ENCODE results near the gene SMARCC1. TPM values are rescaled to one million over a fixed set of nuclear protein-coding genes. Genes with fewer than 3 reads are reported as not detected.

SMARCC1 gene
- total and polyA plus RNA-seq, 7 donors: 10.7 to 54.3 (median 31.9) TPM

DNA sequence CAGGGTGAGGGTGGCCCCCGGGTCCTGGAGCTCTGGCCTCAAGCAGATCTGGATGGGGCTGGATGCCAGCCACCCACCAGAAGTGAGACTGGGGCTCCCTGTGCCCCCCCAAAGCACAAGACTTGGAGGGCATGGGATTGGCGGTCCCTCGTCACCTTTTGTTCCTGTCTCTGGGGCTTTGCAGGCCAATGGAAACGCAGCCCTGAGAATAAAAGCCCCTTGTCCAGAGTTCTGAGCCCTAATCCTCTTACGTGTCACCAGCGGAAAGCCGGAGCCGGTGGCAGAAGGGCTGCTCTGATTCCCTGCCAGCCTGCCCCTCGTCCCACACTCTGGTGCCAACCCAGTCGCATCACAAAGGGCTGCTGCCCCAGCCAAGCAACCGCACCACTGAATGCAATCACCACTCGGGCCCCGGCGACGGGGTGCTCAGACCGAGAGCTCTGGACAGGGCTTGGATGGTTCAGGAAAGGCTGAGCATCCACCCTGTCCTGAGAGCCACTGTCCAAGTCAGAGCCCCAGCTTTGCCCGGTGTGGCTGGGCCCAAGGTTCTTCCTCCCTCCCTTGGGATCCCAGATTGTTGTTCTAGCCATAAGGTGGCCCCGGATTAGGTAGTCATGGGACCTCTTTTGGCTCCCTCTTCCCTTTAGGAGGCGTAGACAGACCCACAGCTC lies 245.3 kb downstream of the SMARCC1 start:
- Histone ChIP-seq H3K4me1 (no peaks in the 10 kb centered on the region), H3K36me3 (ENCODE audit: insufficient read depth in 1 of 2, low read depth in 1 of 2) (no peaks in the 10 kb centered on the region), H3K9me3 (no peaks in the 10 kb centered on the region), H3K4me3 (no peak overlapping the region), H3K27ac (no peak overlapping the region), H3K27me3 (ENCODE audit: insufficient read depth in 3 of 3, low read length in 2 of 3) (no peaks in the 10 kb centered on the region)
- TF ChIP-seq, protein P1, sequence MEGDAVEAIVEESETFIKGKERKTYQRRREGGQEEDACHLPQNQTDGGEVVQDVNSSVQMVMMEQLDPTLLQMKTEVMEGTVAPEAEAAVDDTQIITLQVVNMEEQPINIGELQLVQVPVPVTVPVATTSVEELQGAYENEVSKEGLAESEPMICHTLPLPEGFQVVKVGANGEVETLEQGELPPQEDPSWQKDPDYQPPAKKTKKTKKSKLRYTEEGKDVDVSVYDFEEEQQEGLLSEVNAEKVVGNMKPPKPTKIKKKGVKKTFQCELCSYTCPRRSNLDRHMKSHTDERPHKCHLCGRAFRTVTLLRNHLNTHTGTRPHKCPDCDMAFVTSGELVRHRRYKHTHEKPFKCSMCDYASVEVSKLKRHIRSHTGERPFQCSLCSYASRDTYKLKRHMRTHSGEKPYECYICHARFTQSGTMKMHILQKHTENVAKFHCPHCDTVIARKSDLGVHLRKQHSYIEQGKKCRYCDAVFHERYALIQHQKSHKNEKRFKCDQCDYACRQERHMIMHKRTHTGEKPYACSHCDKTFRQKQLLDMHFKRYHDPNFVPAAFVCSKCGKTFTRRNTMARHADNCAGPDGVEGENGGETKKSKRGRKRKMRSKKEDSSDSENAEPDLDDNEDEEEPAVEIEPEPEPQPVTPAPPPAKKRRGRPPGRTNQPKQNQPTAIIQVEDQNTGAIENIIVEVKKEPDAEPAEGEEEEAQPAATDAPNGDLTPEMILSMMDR (IDR thresholded peaks at IDR 0.05): no peak
- 49 to 61% (median 56%) methylated on average over 19 of the region's 19 CpGs for WGBS, 3 donors
- DNase-seq (no peak), ATAC-seq (no peak)
- intact Hi-C loops (cut with DNase I): no loop called here

Other genes with a start within 250 kb of the SMARCC1 start
- 1 to 10 TPM in 1 of 4 donors, under 1 TPM in 3; 0.18 to 1.1 (median 0.35) TPM for gene CSPG5, start 203.0 kb downstream of the SMARCC1 start, total RNA-seq
- gene CSPG5, start 203.0 kb downstream of the SMARCC1 start, polyA plus RNA-seq: under 1 TPM in 2 of 3 donors, not detected in 1; 0.21 to 0.25 TPM
- 10 to 100 TPM; 43.3 to 62.3 (median 52.3) TPM for gene DHX30, start 21.2 kb upstream of the SMARCC1 start, total RNA-seq
- 10 to 100 TPM; 40.6 to 57.2 (median 48.8) TPM for gene DHX30, start 21.2 kb upstream of the SMARCC1 start, polyA plus RNA-seq
- 1,000 to 10,000 TPM in 2 of 4 donors, 100 to 1,000 TPM in 2; 819 to 1,424 (median 998) TPM for gene MAP4, start 234.5 kb upstream of the SMARCC1 start, total RNA-seq
- 100 to 1,000 TPM in 2 of 3 donors, 10 to 100 TPM in 1; 85.5 to 318 (median 195) TPM for gene MAP4, start 234.5 kb upstream of the SMARCC1 start, polyA plus RNA-seq